ENCODE measurements around the gene NAT16. TPM values are rescaled to one million over a fixed set of nuclear protein-coding genes. Genes with fewer than 3 reads are reported as not detected.
A peak's percentile ranks its signal among the peaks of the same experiment; 100 is the strongest.

The NAT16 gene
- total and polyA plus RNA-seq, 2 of the 13 experiments (the other 11 are each of a cell fraction or from before 2014, with no cell fraction given) = 0.04 TPM; not detected in 1

DNA sequence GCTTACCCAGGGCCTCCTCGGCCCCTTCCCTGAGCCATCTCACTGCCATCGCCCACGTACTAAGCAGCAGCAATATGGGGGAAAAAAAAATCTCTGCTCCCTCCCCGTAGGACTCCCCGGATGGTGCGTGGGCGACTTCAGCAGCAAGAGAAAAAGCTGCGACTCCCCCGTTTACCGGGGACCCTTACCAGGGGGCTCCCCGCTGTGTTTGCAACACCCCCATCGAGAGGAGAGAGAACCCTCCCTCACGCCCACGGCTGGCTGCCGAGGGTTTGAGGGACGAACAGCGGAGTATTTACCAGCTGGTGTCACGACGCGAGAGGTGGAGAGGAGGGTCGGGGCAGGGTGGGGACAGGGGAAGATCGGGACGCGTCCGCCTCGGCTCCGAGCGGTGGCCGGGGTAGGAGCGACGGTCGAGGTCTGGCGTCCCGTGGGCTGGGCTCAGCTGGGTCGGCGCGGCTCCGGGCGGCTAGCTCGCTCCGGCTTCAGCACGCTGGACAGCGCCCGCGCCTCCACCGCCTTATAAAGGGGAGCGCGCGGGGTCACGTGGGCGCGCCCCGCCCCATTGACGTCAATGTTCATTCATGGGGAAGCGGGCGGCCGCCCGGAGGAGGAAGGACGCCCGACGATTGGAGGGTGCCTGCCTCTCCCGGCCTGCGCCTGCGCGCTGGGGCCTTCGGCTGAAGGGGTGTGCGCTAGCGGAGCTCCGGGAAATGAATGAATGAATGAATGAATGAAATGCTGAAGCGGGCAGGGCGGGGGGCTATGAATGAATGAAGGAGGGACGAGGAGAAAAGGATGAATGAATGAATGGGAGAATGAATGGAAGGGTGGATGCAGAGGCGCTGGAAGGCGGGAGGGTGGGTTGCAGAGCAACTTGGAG is 14.8 kb downstream of the NAT16 start, which contains the start of gene VGF (continued):
- TF ChIP-seq, protein P1, sequence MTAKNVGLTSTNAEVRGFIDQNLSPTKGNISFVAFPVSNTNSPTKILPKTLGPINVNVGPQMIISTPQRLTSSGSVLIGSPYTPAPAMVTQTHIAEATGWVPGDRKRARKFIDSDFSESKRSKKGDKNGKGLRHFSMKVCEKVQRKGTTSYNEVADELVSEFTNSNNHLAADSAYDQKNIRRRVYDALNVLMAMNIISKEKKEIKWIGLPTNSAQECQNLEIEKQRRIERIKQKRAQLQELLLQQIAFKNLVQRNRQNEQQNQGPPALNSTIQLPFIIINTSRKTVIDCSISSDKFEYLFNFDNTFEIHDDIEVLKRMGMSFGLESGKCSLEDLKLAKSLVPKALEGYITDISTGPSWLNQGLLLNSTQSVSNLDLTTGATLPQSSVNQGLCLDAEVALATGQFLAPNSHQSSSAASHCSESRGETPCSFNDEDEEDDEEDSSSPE (CRISPR knock-in tag; IDR thresholded peaks at IDR 0.05) = peak; percentile 78
- TF ChIP-seq, protein P2, sequence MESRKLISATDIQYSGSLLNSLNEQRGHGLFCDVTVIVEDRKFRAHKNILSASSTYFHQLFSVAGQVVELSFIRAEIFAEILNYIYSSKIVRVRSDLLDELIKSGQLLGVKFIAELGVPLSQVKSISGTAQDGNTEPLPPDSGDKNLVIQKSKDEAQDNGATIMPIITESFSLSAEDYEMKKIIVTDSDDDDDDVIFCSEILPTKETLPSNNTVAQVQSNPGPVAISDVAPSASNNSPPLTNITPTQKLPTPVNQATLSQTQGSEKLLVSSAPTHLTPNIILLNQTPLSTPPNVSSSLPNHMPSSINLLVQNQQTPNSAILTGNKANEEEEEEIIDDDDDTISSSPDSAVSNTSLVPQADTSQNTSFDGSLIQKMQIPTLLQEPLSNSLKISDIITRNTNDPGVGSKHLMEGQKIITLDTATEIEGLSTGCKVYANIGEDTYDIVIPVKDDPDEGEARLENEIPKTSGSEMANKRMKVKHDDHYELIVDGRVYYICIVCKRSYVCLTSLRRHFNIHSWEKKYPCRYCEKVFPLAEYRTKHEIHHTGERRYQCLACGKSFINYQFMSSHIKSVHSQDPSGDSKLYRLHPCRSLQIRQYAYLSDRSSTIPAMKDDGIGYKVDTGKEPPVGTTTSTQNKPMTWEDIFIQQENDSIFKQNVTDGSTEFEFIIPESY (CRISPR knock-in tag; IDR thresholded peaks at IDR 0.05) = peak; percentile 72
- TF ChIP-seq EHMT2 (IDR thresholded peaks at IDR 0.05; ENCODE audit: borderline replicate concordance, low read depth, low read length) (peak; percentile 65; the same call in 1 of the 2 replicates), ASH2L (IDR thresholded peaks at IDR 0.05; ENCODE audit: insufficient read length, low read depth, low read length) (no peak), HMG20B (CRISPR knock-in tag; conservative IDR thresholded peaks at IDR 0.05) (peak; percentile 77; the same call in 1 of the 2 replicates), AGO2 (optimal IDR thresholded peaks at IDR 0.05; ENCODE audit: low read depth, low read length) (peak; percentile 25), EEA1 (CRISPR knock-in tag; IDR thresholded peaks at IDR 0.05; ENCODE audit: borderline replicate concordance) (peak; percentile 99), ZNF24 (IDR thresholded peaks at IDR 0.05) (peak; percentile 96), ZNF232 (CRISPR knock-in tag; IDR thresholded peaks at IDR 0.05; ENCODE audit: borderline replicate concordance) (peak; percentile 99), KAT7 (CRISPR knock-in tag; IDR thresholded peaks at IDR 0.05; ENCODE audit: borderline replicate concordance) (no peak), TBX2 (CRISPR knock-in tag; IDR thresholded peaks at IDR 0.05; ENCODE audit: borderline replicate concordance) (peak; percentile 96)
- TF ChIP-seq, protein P3, sequence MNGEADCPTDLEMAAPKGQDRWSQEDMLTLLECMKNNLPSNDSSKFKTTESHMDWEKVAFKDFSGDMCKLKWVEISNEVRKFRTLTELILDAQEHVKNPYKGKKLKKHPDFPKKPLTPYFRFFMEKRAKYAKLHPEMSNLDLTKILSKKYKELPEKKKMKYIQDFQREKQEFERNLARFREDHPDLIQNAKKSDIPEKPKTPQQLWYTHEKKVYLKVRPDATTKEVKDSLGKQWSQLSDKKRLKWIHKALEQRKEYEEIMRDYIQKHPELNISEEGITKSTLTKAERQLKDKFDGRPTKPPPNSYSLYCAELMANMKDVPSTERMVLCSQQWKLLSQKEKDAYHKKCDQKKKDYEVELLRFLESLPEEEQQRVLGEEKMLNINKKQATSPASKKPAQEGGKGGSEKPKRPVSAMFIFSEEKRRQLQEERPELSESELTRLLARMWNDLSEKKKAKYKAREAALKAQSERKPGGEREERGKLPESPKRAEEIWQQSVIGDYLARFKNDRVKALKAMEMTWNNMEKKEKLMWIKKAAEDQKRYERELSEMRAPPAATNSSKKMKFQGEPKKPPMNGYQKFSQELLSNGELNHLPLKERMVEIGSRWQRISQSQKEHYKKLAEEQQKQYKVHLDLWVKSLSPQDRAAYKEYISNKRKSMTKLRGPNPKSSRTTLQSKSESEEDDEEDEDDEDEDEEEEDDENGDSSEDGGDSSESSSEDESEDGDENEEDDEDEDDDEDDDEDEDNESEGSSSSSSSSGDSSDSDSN (CRISPR knock-in tag; IDR thresholded peaks at IDR 0.05) = peak; percentile 67; the same call in 1 of the 2 replicates
- TF ChIP-seq, protein P4, sequence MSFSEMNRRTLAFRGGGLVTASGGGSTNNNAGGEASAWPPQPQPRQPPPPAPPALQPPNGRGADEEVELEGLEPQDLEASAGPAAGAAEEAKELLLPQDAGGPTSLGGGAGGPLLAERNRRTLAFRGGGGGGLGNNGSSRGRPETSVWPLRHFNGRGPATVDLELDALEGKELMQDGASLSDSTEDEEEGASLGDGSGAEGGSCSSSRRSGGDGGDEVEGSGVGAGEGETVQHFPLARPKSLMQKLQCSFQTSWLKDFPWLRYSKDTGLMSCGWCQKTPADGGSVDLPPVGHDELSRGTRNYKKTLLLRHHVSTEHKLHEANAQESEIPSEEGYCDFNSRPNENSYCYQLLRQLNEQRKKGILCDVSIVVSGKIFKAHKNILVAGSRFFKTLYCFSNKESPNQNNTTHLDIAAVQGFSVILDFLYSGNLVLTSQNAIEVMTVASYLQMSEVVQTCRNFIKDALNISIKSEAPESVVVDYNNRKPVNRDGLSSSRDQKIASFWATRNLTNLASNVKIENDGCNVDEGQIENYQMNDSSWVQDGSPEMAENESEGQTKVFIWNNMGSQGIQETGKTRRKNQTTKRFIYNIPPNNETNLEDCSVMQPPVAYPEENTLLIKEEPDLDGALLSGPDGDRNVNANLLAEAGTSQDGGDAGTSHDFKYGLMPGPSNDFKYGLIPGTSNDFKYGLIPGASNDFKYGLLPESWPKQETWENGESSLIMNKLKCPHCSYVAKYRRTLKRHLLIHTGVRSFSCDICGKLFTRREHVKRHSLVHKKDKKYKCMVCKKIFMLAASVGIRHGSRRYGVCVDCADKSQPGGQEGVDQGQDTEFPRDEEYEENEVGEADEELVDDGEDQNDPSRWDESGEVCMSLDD (CRISPR knock-in tag; IDR thresholded peaks at IDR 0.05; ENCODE audit: borderline replicate concordance) = peak; percentile 94
- TF ChIP-seq, protein P5, sequence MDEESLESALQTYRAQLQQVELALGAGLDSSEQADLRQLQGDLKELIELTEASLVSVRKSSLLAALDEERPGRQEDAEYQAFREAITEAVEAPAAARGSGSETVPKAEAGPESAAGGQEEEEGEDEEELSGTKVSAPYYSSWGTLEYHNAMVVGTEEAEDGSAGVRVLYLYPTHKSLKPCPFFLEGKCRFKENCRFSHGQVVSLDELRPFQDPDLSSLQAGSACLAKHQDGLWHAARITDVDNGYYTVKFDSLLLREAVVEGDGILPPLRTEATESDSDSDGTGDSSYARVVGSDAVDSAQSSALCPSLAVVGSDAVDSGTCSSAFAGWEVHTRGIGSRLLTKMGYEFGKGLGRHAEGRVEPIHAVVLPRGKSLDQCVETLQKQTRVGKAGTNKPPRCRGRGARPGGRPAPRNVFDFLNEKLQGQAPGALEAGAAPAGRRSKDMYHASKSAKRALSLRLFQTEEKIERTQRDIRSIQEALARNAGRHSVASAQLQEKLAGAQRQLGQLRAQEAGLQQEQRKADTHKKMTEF (CRISPR knock-in tag; IDR thresholded peaks at IDR 0.05) = peak; percentile 95
- TF ChIP-seq, protein P6, sequence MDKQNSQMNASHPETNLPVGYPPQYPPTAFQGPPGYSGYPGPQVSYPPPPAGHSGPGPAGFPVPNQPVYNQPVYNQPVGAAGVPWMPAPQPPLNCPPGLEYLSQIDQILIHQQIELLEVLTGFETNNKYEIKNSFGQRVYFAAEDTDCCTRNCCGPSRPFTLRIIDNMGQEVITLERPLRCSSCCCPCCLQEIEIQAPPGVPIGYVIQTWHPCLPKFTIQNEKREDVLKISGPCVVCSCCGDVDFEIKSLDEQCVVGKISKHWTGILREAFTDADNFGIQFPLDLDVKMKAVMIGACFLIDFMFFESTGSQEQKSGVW (CRISPR knock-in tag; IDR thresholded peaks at IDR 0.05; ENCODE audit: borderline replicate concordance) = peak; percentile 98; the same call in 1 of the 2 replicates
